Renal pelvis (tissue), 4 donors: ENCODE measurements around the gene HPS1. TPM values are rescaled to one million over a fixed set of nuclear protein-coding genes. Genes with fewer than 3 reads are reported as not detected.
"Not testable (repeated sequence)": the region's sequence is repeated elsewhere in the genome, so short reads cannot be mapped to it uniquely, and the experiment has no call there.

Source experiments
- DNase-seq: peaks from one replicate; pipeline ENCODE4 v3.0.0-alpha.2; 2013
- polyA plus RNA-seq, 3 donors: library from polyadenylated mRNA; unstranded; fragments of 120-200 nt; gene quantifications; one replicate each; pipeline ENCODE4 v1.2.1, GENCODE V29; 2013; ENCODE audit not compliant: insufficient read length in 3 of 3

The HPS1 gene
- polyA plus RNA-seq, 3 donors, result 36.2 to 43.5 (median 39.4) TPM

DNA sequence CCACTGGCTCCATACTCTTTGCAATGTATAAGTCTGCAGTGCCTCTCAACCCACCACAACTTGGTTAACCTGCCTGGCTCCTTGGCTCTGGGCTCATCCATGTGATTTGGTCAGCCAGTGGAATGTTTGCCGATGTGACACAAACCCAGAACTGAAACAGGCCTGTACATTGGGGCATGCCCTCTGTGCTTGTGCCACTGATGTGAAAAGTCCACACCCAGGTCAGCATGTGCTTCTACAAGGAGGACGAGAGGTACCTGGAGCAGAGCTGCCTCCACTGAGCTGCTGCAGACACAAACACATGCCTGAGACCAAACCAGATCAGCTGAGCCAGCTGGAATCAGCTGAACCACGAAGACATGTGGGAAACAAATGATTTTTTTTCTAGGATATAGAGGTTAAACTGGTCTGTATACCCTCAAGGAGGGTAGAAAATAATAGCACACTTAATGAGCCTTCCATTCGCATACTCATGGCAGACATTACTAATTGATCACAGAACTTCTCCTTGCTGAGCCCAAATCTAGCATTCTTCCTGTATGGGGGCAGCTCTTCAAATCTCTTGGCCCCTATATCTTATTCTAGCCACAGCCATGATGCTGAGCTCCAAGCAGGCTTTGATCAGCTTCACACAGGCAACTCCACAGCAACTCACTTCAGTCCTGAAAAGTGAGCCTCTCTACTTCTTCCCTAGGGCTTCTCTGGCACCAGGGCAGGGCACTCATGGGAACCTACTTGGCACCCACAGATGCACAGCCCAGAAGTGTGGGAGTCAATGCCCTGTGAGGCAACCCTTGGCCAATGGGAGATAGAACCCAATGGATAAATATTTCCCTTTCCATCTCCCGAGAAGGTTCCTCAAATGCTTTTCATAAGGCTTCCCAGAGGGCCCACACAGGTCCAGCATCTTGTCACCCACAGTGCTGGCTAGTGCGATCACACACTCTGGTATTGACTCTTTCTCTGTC lies 50.4 kb downstream of the HPS1 start:
- DNase-seq, result no peak

DNA sequence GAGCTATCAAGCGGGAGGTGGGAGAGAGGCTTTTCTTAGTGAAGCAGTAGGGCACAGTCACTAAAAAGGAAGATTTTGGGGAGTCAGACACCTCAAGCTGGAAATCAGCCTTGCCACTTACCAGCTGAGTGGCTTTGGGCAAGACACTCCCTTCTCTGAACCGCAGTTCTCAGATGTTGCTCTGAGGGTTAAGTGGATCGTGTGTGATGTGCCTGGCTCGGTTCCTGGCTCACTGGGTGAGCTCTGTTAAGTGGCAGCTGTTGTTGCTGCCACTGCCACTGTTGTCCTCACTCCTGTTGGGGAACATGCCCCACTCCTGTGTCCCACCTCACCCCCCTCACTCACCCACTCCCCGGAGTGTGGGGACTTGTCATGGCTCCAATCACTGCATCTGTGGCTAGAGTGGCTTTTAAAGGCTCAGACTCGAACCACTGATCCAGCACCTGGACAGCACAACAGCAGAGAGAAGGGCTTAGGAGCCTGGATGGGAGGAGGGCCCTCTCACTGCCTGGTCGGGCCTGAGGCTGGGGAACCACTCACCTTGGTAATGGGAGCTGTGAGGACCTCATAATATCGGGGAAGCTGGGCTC lies 51.8 kb downstream of the HPS1 start:
- no peak for DNase-seq

DNA sequence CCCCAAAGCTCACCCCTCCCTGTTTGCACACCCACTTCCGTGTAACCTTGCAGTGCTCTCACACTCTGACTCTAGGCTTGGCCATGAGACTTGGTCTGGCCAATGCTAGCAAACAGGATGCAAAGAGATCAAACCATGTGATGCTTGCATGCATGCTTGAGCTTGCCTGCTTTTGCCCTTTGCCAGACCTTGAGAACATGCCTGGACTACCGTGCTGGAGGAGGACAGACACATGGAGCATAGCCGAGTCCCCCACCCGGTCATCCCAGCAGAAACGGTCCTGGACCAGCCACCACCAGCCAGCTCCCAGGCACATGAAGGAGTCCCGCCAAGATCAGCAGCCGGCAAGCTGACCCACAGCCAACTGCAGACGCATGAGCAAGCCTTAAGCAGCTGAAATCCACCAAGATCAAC lies 55.1 kb downstream of the HPS1 start:
- no peak for DNase-seq

DNA sequence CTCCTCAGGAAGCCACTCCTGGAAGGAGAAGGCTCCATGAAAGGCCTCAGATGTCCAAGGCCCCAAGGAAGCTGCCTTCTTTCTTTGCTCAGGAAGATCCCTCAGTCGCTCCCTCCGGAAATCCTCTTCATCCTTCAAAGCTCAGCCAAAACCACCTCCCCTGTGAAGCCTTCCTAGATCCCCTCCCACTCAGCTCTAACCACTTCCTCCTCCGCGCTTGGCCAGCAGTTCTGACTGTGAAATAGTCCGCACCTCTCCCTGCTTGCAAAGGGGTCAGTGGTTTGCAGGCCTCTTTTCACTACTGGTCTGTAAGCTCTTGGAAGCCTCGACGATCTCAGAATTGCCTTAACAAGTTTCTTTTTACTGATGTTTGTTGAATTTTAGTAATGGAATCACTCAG lies 55.7 kb downstream of the HPS1 start:
- no peak for DNase-seq

DNA sequence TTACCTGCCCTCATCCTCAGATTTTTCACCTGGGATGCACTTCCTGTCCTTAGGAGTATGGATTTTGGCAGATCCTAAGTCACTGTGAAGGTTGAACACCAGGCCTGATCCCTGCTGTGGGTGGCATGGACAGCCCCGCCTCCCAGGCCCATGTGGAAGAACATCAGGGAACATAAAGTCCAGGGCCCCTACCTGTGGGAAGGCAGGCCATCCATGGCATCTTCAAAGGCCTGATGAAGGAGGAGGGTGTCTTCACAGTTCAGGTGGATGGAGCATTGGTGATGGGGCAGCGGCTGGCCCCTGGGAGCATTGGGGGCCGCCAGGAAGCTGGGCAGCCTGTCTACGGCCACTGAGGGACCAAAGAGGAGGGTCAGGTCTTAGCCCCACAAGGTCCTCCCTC lies 56.3 kb downstream of the HPS1 start:
- no peak for DNase-seq

DNA sequence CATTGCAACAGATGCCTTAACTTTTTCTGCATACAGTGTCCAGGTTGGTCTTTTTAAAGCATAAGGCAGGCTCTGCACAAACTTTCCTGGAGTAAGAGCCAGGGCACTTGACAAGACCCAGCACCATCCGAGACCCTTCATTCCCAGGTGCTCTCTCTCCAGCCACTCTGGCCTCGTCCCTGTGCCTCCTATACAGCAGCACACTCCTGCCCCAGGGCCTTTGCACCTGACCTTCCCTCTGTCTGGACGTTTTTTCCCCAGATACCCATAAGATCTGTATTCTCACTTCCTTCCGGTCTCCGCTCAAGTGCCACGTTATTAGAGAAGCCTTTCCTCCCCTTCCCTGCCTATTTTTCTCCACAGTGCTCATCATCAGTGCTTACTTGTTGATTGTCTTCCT lies 57.3 kb downstream of the HPS1 start:
- DNase-seq, result no peak

DNA sequence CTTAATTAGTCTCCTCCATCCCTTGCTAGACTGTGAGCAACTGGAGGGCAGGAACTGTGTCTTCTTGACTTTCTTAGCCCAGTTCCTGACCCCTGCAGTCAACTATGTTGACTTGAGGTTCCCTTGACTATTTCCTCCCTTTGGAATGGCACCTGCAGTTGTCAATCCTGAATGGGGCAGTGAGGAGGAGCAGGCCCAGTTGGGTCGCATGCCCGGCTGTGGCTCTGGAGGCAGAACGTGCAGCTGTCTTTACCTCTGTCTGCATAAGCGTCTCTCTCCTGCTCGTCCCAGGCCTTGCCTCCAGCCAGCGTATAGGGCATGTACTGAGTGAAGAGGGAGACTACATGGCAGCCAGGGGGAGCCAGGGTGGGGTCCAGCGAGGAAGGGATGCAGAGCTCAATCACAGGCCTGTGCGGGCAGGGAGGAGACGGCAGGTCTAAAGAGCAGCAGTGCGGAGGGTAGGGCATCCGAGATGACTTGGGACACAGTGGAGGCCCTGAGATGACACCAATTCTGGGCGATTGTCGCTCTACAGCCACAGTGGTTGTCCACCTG lies 58.6 kb downstream of the HPS1 start:
- DNase-seq, result no peak

DNA sequence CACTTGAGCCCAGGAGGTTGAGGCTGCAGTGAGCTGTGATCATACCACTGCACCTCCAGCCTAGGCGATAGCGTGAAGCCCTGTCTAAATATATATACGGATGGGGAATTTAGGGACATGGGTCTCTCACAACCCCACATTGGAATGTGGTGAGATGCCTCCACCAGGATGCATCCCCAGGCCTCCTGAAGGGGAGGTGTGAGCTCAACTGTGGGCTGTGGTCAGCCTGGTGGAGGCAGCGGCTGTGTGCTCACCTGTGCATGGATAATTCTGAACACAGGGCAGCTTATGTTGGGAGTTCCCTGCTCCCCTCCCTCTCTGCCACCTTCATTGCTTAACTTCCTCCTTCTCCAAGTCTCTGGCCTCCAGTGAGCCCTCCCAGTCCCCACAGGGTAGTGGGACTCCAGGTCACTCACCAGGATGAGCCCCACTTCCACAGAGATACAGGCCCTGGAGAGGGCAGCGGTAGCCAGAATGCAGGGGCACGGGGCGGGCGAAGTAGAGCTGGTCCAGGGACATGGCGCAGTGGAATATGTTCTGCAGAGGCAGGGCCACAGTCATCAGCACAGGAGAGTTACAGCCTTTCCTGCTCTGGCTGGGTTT lies 62.1 kb downstream of the HPS1 start:
- no peak for DNase-seq

DNA sequence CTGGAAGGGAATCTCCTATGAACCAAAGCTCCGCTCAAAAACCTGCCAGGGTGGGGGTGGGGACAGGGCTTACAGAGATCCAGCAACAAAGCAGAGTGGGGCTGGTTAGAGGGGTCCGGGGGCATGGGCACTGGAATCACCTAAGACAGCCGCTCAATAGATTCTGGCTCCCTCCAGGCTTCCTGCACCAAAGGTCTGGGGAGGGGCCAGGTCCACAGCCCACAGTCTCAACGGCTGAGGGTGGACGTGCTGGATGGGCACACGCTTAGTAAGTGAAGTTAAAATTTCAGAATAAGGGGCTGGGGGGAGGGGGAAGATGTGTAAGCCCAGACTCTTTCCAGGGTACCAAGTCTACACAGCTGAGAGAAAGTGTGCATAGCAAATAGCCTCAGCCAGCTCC lies 62.9 kb downstream of the HPS1 start:
- no peak for DNase-seq

DNA sequence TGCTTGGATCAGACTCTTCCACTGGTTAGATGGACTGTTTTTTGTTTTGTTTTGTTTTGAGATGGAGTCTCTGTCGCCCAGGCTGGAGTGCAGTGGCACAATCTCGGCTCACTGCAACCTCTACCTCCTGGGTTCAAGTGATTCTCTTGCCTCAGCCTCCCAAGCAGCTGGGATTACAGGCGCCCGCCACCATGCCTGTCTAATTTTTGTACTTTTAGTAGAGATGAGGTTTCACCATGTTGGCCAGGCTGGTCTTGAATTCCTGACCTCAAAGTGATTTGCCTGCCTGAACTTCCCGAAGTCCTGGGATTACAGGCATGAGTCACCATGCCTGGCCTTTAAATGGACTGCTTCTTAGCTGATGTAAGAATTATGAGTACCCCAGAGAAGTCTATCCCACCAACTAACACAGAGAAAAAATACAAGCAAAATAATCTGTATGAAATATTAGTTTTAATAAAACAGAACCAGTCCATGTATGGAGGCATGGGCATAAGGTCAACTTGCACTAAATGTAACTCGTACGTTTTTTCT lies 63.5 kb downstream of the HPS1 start:
- DNase-seq, result not testable (repeated sequence)

DNA sequence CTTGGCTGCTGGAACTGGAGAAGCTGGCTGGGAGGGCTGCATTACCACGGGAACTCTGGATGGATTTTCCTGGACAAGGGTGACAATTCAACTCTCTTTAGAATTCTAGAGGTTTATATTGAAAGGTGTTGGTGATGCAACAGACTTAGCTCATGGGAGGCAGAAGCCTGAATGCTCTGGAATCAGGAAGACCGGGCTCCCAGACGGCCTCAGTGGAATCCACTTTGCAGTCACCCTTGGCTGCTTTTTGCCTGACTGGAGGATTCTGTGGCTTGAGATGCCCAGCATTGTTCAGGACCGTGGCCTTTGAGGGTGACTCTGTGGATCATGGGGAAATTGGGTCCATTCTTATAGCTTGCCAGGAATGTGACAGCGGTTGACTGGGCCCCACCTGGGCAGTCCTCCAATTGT lies 64.0 kb downstream of the HPS1 start:
- no peak for DNase-seq

DNA sequence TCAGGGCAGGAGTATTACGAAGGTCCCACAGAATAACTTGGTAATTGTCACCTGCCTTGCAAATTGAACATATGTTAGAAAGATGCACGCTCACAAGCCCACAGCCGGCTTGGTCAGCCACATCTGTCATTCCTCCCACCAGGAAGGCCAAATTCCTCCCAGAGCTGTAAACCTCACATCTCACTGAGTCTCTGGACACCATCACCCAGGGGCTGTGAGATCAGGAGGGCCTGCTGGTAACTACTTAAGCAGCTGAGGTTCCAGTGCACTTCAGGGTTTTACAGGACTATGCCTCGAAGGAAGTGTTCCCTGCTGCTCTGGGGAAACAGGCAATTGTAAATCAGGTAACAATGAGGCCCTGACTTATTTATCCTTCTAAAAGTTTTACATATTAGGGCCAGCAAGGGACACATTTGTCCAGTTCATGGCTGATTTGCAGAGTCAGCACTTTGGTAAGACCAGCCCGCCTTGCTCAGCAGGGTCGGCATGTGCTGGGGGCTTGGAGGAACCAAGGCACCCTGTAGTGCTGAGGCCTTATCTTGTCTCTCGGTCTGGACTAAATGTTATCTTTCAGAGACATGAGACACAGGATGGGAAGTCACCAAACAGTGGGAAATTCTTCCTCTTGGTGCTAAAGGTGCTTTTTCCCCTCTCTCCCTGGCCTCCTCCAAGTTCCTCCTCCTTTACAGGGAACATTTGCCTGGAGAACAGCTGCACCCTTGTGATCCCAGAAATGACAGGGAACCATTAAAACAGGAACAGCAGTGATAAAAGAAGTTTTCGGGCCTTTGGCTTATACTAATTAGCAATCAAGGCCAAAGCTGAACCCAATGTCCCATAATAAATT lies 66.0 kb downstream of the HPS1 start:
- DNase-seq, result no peak

DNA sequence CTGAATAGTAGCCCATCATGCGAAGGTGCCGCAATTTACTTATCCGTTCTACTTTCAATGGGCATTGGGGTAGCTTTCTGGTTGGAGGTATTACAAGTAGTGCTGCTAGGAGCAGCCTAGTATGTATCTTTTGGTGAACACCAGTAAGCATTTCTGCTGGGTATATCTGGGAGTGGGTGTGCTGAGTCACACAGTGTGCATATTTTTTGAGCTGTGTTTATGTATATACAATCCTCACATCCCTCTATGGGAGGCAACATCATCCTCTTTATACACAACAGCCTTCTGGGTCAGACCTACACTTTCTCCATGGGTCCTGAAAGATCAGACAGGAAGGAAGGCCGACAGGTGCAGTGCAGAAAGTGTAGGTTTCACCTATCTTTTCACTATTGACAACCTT lies 68.0 kb downstream of the HPS1 start:
- DNase-seq, result no peak

DNA sequence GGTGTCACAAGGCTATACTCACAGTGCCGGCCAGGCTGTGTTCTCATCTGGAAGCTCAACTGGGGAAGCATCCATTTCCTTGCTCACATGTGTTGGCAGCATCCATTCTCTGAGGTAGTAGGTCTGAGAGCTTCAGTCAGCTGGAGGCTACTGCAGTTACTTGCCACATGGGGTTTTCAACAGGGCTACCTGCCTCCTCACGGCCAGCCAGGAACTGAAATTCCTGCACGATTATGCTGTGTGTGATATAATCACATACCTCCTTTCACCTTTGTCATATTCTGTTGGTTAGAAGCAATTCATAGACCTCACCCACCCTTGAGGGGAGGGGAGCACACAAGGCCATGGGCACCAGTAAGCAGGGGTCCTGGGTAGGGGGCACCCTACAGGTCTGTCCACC lies 69.2 kb downstream of the HPS1 start:
- DNase-seq, result no peak

DNA sequence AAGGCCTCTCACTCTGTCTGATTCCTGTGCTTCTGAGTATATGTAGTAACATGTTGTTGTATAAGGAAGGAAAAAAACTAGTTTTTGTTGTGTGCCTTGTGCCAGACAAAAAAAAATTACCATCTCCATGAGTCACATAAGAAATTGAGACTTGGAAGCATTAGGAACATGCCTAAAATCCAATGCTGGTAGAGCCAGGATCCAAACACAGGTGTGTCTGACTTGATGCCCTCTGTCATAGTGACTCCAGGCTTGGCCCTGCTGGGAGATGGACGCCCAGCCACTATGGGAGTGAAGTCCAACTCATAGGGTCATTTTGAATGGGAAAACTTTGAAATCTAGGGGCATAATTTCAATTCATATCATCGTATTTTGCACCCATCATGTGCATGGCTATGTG lies 69.7 kb downstream of the HPS1 start:
- no peak for DNase-seq

DNA sequence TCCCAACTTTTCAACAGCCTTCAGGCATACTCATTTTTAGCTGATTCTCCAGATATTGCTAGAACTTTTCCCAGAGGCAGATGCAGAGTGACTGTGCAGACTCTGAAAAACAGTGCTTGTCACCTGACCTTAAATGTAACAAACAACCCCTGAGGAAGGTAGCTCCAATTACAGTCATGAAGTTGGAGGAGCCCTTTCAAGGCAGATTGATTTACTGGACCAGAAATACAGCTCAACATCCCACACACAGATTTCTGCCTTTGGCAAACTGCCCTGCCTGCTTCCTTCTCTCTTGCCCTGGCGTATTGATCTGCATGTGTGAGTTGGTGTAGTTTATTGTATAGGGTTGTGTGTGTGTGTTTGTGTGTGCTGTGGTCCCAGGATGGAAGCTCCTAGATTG lies 70.2 kb downstream of the HPS1 start:
- DNase-seq, result peak; percentile 84

DNA sequence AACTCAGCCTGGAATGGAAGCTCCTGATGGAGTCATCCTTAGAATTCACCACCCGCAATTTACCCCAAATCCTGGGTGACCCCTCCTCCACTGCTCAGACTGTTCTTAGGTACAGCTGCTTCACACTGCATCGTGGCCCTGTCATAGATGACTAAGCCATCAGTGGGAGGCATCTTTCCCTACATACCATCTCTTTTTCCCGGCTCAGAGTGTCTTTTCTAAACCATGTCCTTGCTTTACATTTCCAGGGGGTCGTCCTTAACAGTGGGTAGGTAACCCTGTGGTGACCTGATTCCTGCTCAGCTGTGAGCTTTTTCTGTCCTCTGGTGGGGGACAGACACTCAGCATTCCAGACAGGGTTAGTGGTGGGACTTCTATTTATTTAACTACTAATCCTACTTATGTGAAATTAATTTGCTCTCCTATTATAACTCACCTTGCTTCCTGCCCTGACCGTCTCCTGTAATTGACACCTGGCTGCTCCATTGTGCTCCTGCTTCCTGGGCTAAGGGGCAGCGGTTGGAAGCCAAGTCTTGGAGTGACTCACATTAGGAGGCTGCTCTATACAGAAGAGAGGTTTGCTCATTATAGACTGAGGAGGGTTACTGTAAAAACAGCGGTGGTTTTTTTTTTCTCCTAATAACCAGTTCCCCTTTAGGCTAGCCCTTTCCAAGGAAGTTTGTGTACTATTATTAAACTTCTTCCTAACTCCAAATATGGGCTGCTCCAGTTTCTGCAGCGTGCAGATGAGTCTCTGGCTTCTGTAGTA lies 72.3 kb downstream of the HPS1 start:
- no peak for DNase-seq

DNA sequence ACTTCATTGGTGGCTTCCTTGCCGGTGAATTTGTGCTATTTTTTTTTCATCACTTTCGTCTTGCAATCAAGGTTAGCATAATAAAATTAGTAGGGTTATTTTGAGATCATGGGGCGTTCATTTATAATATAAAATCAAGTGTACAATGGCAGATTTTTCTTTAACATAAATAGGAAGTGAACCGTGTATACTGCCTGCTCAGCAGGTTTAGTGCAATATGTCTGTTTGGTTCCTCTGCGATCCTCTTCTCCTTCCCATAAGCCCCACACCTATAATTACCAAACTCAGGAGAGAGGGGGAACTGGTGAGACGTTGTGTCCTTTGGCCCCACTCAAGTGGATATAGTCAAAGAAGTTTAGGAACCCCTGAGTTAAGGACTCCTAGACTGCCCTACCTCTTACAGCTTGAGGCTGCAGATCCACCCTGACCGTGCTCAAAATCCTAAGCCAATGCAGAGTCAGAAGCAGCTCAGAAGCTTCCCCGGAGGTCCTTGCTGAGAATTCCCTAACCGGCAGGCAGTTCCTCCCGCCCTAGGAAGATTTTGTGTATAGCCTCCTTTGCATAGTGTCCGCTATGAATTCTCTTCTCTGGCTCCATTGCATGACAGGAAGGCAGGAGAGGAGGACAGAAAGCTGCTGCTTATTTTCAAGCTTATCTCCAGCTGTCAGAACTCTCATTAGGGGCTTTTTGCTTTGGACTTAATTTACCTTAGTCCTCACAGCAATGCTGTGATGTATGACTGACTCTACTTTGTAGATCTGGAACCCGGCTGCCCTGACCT lies 73.3 kb downstream of the HPS1 start:
- DNase-seq, result no peak

DNA sequence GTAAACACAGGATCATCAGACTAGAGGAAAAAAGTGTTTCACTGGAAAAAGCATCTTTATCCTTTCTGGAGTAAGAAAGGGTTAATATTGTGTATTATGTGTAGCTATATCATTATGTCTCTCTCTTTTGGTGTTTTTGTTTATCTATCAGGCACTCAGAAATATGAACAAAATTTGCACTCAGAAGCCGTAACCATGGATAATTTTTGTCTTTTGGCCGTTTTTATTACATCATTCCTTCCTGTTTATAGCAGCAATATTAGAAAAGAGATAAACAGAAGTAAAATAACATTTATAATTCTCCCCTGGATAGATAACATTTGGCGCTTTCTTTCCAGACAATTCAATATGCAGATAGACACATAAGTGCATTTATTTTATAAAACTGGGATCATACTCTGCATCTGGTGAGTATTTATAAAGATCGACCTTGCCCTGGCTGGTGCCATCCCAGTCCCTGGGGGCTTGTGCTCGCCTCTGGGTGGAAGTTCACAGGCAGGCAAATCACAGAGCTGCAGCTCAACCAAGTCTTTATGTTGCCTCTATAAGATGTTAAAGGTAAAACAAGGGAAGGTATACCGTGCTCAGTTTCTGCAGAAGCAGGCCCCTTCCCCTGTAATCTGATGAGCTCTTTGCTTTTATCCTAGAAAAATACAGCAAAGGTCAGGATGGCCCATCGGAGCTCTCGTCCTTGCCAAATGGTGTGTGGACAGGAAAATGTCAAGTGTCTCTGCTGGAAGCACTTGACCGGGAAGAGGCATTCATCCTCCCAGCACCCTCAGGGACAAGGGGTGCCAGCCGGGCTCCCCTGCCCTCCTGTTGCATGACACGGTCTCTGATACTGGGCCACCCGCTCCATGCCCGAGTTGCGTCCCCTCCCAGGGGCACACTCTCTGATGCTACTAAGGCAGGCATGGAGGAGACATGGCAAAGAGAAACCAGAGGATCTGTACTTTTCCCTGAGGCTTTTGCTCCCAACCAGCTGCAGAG lies 75.6 kb downstream of the HPS1 start:
- DNase-seq, result no peak
